Medulla oblongata (tissue), 1 donor: ENCODE measurements around the gene TBX4.
"Not testable (repeated sequence)": the region's sequence is repeated elsewhere in the genome, so short reads cannot be mapped to it uniquely, and the experiment has no call there.

ENCODE experiments used
- DNase-seq: peaks from one replicate; pipeline ENCODE4 v3.0.0-alpha.2; 2015; ENCODE audit errors: extremely low spot score

Gene TBX4

GRCh38 chr17:61524319-61524718 is 72.1 kb downstream of the TBX4 start:
- no peak for DNase-seq

- DNase-seq: not testable (repeated sequence)
Measured at GRCh38 chr17:61527441-61527840, 75.2 kb downstream of the TBX4 start.

GRCh38 chr17:61528171-61528570 is 75.9 kb downstream of the TBX4 start:
- no peak for DNase-seq

GRCh38 chr17:61531223-61531622 is 79.0 kb downstream of the TBX4 start:
- DNase-seq: no peak

GRCh38 chr17:61532826-61533225 is 80.6 kb downstream of the TBX4 start:
- DNase-seq: no peak

GRCh38 chr17:61533797-61534196 is 81.6 kb downstream of the TBX4 start:
- no peak for DNase-seq

- DNase-seq: no peak
Measured at GRCh38 chr17:61534414-61534813, 82.2 kb downstream of the TBX4 start.
